GM12873 (cell line): Measurements from ENCODE around the gene MCOLN1.

ENCODE experiments used
- TF ChIP-seq, protein P1 (sequence below): IDR thresholded peaks from 2 replicates; pipeline ENCODE4 v1.5.1; 2012; ENCODE audit warnings: low read depth, mild to moderate bottlenecking, moderate library complexity, low read length, control low read depth; ENCODE audit not compliant: insufficient read depth; ENCODE audit errors: missing control alignments

Gene MCOLN1

DNA sequence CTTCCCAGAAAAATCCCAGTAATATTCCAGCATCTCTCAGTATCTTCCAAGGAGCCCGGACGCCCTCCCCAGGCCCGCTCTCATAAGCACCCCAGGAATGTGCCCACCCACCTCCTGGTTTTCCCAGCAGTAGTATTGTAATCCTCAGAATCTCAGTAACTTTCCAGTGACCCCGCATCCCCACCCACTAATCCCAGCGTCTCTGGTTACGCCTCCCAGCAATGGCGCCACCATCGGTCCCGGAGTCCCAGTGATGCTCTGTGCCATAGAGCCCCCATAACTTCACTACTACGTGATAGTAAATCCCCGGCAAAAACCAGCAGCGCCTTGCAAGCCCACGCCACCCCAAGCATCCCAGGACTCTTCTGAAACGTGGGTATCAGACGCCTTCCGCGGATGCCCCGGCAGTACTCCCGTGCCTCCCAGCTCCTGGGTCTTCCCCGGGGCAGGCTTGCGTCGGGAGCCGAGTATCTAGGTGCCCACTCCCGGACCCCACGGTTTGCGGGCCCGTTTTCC lies 12.2 kb downstream of the MCOLN1 start:
- TF ChIP-seq, protein P1, sequence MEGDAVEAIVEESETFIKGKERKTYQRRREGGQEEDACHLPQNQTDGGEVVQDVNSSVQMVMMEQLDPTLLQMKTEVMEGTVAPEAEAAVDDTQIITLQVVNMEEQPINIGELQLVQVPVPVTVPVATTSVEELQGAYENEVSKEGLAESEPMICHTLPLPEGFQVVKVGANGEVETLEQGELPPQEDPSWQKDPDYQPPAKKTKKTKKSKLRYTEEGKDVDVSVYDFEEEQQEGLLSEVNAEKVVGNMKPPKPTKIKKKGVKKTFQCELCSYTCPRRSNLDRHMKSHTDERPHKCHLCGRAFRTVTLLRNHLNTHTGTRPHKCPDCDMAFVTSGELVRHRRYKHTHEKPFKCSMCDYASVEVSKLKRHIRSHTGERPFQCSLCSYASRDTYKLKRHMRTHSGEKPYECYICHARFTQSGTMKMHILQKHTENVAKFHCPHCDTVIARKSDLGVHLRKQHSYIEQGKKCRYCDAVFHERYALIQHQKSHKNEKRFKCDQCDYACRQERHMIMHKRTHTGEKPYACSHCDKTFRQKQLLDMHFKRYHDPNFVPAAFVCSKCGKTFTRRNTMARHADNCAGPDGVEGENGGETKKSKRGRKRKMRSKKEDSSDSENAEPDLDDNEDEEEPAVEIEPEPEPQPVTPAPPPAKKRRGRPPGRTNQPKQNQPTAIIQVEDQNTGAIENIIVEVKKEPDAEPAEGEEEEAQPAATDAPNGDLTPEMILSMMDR = no peak

DNA sequence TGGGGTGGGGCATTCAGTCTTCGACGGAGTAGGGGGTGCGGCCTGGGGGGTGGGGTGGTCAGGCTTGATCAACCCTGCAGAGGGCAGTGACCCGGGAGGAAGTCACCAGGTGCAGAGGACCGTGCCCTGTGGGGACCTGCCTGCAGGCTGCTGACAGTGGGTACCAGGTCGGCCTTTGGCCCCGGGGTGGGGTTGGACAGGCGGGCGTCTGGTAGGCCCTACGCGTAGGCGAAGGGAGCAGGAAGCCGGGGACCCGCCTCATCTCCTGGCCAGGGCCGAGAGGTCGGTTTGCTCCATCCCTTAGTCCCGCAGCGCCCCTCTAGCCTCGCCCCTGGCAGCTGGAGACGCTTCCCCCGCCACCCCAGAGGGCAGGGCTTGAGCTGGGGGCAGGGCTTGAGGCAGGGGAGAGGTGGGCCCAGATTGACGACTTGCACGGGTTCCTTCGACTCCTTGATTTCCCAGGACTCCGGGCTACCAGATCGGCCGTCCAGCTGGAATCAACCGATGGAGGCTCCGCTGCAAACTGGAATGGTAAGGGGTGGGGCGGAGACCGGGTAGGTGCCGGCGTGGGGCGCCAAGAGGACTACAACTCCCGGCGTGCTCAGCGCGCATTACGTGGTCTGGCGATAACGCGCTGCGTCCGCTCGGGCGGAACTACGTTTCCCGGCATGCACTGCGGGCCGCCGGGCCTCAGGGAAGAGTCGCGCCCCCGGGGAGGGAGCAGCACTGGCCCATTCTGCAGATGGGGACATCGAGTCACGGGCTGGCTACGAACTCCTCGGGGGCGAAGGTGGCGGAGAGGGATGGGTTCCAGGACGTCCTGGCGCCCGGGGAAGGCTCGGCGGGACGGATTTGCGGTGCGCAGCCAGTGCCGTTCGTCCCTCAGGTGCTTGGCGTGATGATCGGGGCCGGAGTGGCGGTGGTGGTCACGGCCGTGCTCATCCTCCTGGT lies 12.9 kb downstream of the MCOLN1 start, which contains the start of gene PNPLA6:
Gene PNPLA6, plus strand, starts transcription at position 671 of the 951 bp plus-strand sequence. Its CDS starts 72 bp downstream, at position 743.
- TF ChIP-seq, protein P1 = peak; percentile 17

DNA sequence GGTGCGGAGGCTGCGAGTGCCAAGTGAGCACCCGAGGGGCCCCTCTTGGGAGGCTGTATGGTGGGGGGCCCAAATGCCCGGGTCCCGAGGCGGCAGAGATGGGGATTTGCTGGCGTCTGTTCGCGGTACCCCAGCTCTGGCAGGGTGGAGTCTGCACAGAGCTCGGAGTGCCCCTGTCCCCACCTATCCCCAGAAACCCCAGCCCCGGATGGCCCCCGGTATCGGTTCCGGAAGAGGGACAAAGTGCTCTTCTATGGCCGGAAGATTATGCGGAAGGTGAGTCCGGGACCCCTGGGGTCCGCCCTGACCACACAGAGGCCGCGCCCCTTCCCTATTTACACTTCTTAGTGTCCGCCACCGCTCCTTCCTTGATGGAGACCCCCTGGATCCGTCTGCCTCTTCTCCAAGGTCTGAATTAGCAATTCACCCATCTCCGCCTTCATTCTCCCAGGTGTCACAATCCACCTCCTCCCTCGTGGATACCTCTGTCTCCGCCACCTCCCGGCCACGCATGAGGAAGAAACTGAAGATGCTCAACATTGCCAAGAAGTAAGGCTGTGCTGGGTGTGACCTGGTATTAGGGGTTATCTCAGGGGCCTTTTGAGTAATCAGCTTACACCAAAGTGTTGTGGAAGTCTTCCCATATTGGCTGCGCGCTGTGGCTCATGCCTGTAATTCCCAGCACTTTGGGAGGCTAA lies 13.7 kb downstream of the MCOLN1 start:
- TF ChIP-seq, protein P1 = no peak

DNA sequence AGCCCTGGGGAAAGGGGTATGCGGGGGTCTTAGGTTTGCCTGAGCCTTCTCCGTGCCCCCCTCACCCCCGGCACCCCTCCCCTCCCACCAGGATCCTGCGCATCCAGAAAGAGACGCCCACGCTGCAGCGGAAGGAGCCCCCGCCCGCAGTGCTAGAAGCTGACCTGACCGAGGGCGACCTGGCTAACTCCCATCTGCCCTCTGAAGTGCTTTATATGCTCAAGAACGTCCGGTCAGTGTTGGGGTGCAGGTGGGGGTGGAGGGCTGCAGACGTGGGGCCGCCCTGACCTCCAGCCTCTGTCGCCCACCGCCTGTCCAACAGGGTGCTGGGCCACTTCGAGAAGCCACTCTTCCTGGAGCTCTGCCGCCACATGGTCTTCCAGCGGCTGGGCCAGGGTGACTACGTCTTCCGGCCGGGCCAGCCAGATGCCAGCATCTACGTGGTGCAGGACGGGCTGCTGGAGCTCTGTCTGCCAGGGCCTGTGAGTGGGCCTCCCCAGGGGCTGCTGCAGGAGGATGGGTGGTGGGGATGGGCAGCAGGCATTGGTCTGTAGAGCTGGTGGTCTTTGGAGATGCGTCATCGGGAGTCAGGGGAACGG lies 17.5 kb downstream of the MCOLN1 start:
- TF ChIP-seq, protein P1 = no peak

DNA sequence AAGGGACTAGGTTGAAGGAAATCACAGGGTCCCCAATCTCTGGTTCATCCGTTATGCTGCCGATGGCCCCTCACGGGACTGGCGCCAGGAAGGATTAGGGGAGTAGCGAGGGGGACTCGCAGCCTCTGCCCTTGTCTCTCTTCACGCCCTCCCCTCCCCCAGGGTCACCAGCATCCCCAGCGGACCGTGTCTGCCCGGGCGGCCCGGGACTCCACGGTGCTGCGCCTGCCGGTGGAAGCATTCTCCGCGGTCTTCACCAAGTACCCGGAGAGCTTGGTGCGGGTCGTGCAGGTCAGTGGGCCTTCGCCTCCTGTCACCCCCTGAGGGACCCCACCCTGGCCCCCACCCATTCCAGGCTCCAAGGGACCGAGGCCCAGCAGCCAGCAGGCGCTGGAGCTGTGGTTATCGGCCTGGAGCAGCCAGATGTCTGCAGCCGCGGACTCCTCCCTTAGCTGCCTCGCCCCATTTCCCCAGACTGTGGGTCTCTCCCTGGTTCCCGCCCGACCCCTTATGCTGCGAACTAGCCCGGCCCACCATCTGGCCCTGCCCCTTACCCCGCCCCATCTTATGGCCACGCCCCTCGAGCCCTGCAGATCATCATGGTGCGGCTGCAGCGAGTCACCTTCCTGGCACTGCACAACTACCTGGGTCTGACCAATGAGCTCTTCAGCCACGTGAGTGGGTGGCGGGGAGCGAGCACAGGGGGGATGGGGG lies 18.5 kb downstream of the MCOLN1 start:
- TF ChIP-seq, protein P1 = no peak

DNA sequence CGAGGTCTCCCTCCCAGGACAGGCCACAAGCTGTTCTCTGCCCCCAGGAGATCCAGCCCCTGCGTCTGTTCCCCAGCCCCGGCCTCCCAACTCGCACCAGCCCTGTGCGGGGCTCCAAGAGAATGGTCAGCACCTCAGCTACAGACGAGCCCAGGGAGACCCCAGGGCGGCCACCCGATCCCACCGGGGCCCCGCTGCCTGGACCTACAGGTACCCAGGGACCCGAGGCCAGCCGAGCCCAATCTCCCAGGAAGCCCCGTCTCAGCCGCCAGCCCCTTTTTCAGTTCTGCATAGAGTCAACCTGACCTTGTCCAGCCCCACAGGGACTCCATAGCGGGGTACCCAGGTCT lies 19.0 kb downstream of the MCOLN1 start:
- TF ChIP-seq, protein P1 = no peak
